IMR-90 (cell line): ENCODE results near the gene SLC39A3. TPM values are rescaled to one million over a fixed set of nuclear protein-coding genes. Genes with fewer than 3 reads are reported as not detected.
"Not testable (repeated sequence)": the region's sequence is repeated elsewhere in the genome, so short reads cannot be mapped to it uniquely, and the experiment has no call there.

Source experiments
- ATAC-seq: fragments of 200-7000 bp; cut with Tn5 transposase; 2 replicates; pipeline ENCODE4 v1.9.1; 2020; ENCODE audit warnings: low read depth, mild to moderate bottlenecking, moderate library complexity
- BruUV-seq: library from RNA; stranded (reverse); fragments of 400-500 nt; replicated peaks from 2 replicates; lab custom pipeline; 2021; lab: Mats Ljungman, UMichigan
- CTCF ChIA-PET: fragments of 300-600 bp; formaldehyde crosslinking; extraction: SDS; loops from one replicate; lab custom pipeline; 2021; ENCODE audit warnings: antibody characterized with exemption; lab: Yijun Ruan, JAX
- POLR2A ChIA-PET: fragments of 300-600 bp; sonication (Branson Sonifier 250); formaldehyde crosslinking; loops from one replicate; lab custom pipeline; 2022; ENCODE audit warnings: antibody characterized with exemption; ENCODE audit not compliant: unreplicated experiment; lab: Charles Lee
- DNase-seq: peaks from one replicate; pipeline ENCODE4 v3.0.0; 2013
- H2AFZ ChIP-seq: replicated peaks from 2 replicates; pipeline ENCODE3; 2013; ENCODE audit warnings: low read length, mild to moderate bottlenecking; ENCODE audit not compliant: poor library complexity
- H2AK5ac ChIP-seq: 2 replicates; pipeline ENCODE4 v1.6.1; 2013; ENCODE audit warnings: low read depth, low read length, inconsistent platforms
- H2AK9ac ChIP-seq: replicated peaks from 2 replicates; pipeline ENCODE3; 2013; ENCODE audit warnings: mild to moderate bottlenecking, low read depth, low read length, moderate library complexity; ENCODE audit not compliant: poor library complexity
- H2BK120ac ChIP-seq: 2 replicates; pipeline ENCODE4 v1.6.1; 2013; ENCODE audit warnings: low read depth, low read length, inconsistent platforms
- H2BK15ac ChIP-seq: 3 replicates; pipeline ENCODE4 v1.6.1; 2013; ENCODE audit warnings: low read depth, low read length, inconsistent platforms
- H2BK20ac ChIP-seq: 2 replicates; pipeline ENCODE4 v1.6.1; 2013; ENCODE audit warnings: low read depth, mild to moderate bottlenecking, inconsistent platforms, low read length, moderate library complexity
- H2BK5ac ChIP-seq: 2 replicates; pipeline ENCODE4 v1.6.1; 2013; ENCODE audit warnings: mild to moderate bottlenecking, low read depth, low read length, inconsistent platforms; ENCODE audit not compliant: poor library complexity, severe bottlenecking
- H3K14ac ChIP-seq: replicated peaks from 2 replicates; pipeline ENCODE4 v1.6.1; 2013; ENCODE audit warnings: low read depth, low read length, inconsistent platforms
- H3K18ac ChIP-seq: 2 replicates; pipeline ENCODE4 v1.6.1; 2013; ENCODE audit warnings: low read depth, low read length, control low read depth
- H3K23ac ChIP-seq: 2 replicates; pipeline ENCODE4 v1.6.1; 2013; ENCODE audit warnings: low read depth, low read length, inconsistent platforms
- H3K27ac ChIP-seq: 2 replicates; pipeline ENCODE4 v1.5.1; 2013; ENCODE audit warnings: mild to moderate bottlenecking, control low read depth, low read length; ENCODE audit not compliant: insufficient read depth
- H3K27me3 ChIP-seq: 2 replicates; pipeline ENCODE4 v1.6.1; 2013; ENCODE audit warnings: low read length; ENCODE audit not compliant: control insufficient read depth, insufficient read depth
- H3K36me3 ChIP-seq: 2 replicates; pipeline ENCODE4 v1.6.1; 2013; ENCODE audit warnings: low read length, mixed read lengths; ENCODE audit not compliant: control insufficient read depth, insufficient read depth
- H3K4ac ChIP-seq: 2 replicates; pipeline ENCODE4 v1.6.1; 2013; ENCODE audit warnings: low read depth, low read length, inconsistent platforms
- H3K4me1 ChIP-seq: 2 replicates; pipeline ENCODE4 v1.6.1; 2013; ENCODE audit warnings: low read length, mixed read lengths; ENCODE audit not compliant: control insufficient read depth, insufficient read depth
- H3K4me2 ChIP-seq: 2 replicates; pipeline ENCODE4 v1.6.1; 2013; ENCODE audit warnings: low read depth, mild to moderate bottlenecking, control low read depth, low read length, moderate library complexity
- H3K4me3 ChIP-seq: 2 replicates; pipeline ENCODE4 v1.5.1; 2013; ENCODE audit warnings: low read depth, mild to moderate bottlenecking, control low read depth, low read length, moderate library complexity; ENCODE audit not compliant: insufficient read depth
- H3K56ac ChIP-seq: 2 replicates; pipeline ENCODE4 v1.6.1; 2013; ENCODE audit warnings: low read length, inconsistent platforms; ENCODE audit not compliant: insufficient read depth; ENCODE audit errors: extremely low read depth
- H3K79me1 ChIP-seq, 2 experiments: 2 replicates each; pipeline ENCODE4 v1.6.1; 2013; ENCODE audit warnings: low read length in 2 of 2, inconsistent platforms in 1 of 2, low read depth in 1 of 2
- H3K9ac ChIP-seq: 2 replicates; pipeline ENCODE4 v1.6.1; 2013; ENCODE audit warnings: low read depth, low read length, control low read depth
- H3K9me1 ChIP-seq: 2 replicates; pipeline ENCODE4 v1.6.1; 2013; ENCODE audit warnings: low read length, inconsistent platforms; ENCODE audit not compliant: insufficient read depth
- H3K9me3 ChIP-seq: 2 replicates; pipeline ENCODE4 v1.6.1; 2013; ENCODE audit warnings: low read length; ENCODE audit not compliant: control insufficient read depth, insufficient read depth
- H4K20me1 ChIP-seq: 2 replicates; pipeline ENCODE4 v1.6.1; 2013; ENCODE audit warnings: low read length, inconsistent platforms; ENCODE audit not compliant: insufficient read depth
- H4K5ac ChIP-seq: 2 replicates; pipeline ENCODE4 v1.6.1; 2013; ENCODE audit warnings: mild to moderate bottlenecking, low read depth, low read length, control low read depth
- H4K8ac ChIP-seq, 2 experiments: 2 replicates each; pipeline ENCODE4 v1.6.1; 2013; ENCODE audit warnings: low read depth in 2 of 2, low read length in 2 of 2, control low read depth in 1 of 2, inconsistent platforms in 1 of 2
- H4K91ac ChIP-seq: 2 replicates; pipeline ENCODE4 v1.6.1; 2013; ENCODE audit warnings: low read depth, low read length, inconsistent platforms; ENCODE audit not compliant: insufficient read depth
- WGBS, 2 experiments: methylation state at CpG; one replicate each; pipeline versions ENCODE4 v1.1.5 to v1.1.7; 2013; ENCODE audit warnings: missing lambda C conversion rate in 2 of 2; ENCODE audit not compliant: insufficient read length in 1 of 2; ENCODE audit errors: extremely low coverage in 2 of 2; 5-methylcytosine and 5-hydroxymethylcytosine counted together
- dilution Hi-C: fragments of 300-500 bp; cut with HindIII; formaldehyde crosslinking; loops from one replicate; pipeline ENCODE4 v1.14.3; 2018; ENCODE audit warnings: low sequenced_read_pairs; ENCODE audit not compliant: unreplicated experiment
- in situ Hi-C: fragments of 300-500 bp; cut with MboI; formaldehyde crosslinking; loops from 3 replicates; pipeline ENCODE4 v1.14.3; 2019; ENCODE audit warnings: low sequenced_read_pairs, inconsistent platforms, mixed read lengths
- intact Hi-C: fragments of 100-400 bp; cut with micrococcal nuclease; formaldehyde crosslinking; loops from 2 replicates; pipeline ENCODE4 v1.10.0; 2022
- polyA plus RNA-seq, 3 experiments: library from polyadenylated mRNA; depleted of rRNA; stranded (reverse); fragments of >200 nt; gene quantifications; 2 replicates each; pipeline ENCODE4 v1.2.3, GENCODE V29; 2012; ENCODE audit warnings: low replicate concordance in 1 of 3
- total RNA-seq: library from RNA; depleted of rRNA; stranded (reverse); fragments of >200 nt; gene quantifications from 2 replicates; pipeline ENCODE4 v1.2.3, GENCODE V29; 2012

Gene SLC39A3
- total and polyA plus RNA-seq, 2 of the 4 experiments (the other 2 are of a cell fraction), result 12.4 to 38.2 TPM

GRCh38 chr19:2714102-2714501, 25.7 kb downstream of the SLC39A3 start:
- H3K27me3 ChIP-seq, H3K36me3 ChIP-seq, in situ Hi-C loops, H3K18ac ChIP-seq, intact Hi-C loops, H4K20me1 ChIP-seq, H3K4me2 ChIP-seq, BruUV-seq, H4K91ac ChIP-seq, H2AFZ ChIP-seq, H4K5ac ChIP-seq, CTCF ChIA-PET, H3K56ac ChIP-seq, H2BK20ac ChIP-seq, H2AK5ac ChIP-seq, H3K4me1 ChIP-seq, POLR2A ChIA-PET, H3K14ac ChIP-seq, H2BK5ac ChIP-seq, dilution Hi-C loops, H3K4ac ChIP-seq, H3K4me3 ChIP-seq, H4K8ac ChIP-seq, H3K9ac ChIP-seq, H3K27ac ChIP-seq, DNase-seq, H3K23ac ChIP-seq, H3K9me3 ChIP-seq, ATAC-seq, H2AK9ac ChIP-seq, H2BK15ac ChIP-seq, H2BK120ac ChIP-seq, H3K79me1 ChIP-seq: not testable (repeated sequence)
- peaks cover 12% of the 10 kb centered on the region; the same call in 1 of the 2 replicates for H3K9me1 ChIP-seq
- WGBS, 2 experiments, result 75% methylated on average over 1 of the region's 1 CpG; no CpG with 5 or more reads in 1 of the 2 experiments

DNA sequence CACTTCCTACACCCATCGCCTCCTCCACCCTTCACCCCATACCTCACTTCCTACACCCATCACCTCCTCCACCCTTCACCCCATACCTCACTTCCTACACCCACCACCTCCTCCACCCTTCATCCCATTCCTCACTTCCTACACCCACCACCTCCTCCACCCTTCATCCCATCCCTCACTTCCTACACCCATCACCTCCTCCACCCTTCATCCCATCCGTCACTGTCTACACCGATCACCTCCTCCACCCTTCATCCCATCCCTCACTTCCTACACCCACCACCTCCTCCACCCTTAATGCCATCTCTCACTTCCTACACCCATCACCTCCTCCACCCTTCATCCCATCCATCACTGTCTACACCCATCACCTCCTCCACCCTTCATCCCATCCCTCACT, 26.6 kb downstream of the SLC39A3 start:
- CTCF ChIA-PET, result not testable (repeated sequence)

More for the DNA sequence above, 26.6 kb downstream of the SLC39A3 start:
- H3K79me1 ChIP-seq, BruUV-seq, H2AK9ac ChIP-seq, dilution Hi-C loops, H2AFZ ChIP-seq, H4K5ac ChIP-seq, H3K18ac ChIP-seq, in situ Hi-C loops, H3K27me3 ChIP-seq, ATAC-seq, H3K4me3 ChIP-seq, H3K14ac ChIP-seq, H2BK120ac ChIP-seq, H3K4me2 ChIP-seq, DNase-seq, H3K9me3 ChIP-seq, H3K9ac ChIP-seq, H3K4ac ChIP-seq, H4K20me1 ChIP-seq, H3K36me3 ChIP-seq, H3K56ac ChIP-seq, H4K8ac ChIP-seq, H2BK5ac ChIP-seq, H4K91ac ChIP-seq, H3K4me1 ChIP-seq, H3K23ac ChIP-seq, H2BK20ac ChIP-seq, POLR2A ChIA-PET, intact Hi-C loops, H3K27ac ChIP-seq, H2BK15ac ChIP-seq: not testable (repeated sequence)
- peaks cover 12% of the 10 kb centered on the region; the same call in 1 of the 2 replicates for H3K9me1 ChIP-seq
- 72% methylated on average over 3 of the region's 3 CpGs; no CpG with 5 or more reads in 1 of the 2 experiments for whole genome bisulfite sequencing, 2 experiments
- 0 out of 2 replicates have a peak overlapping the region, but pooled peaks have one; percentile 28 for H2AK5ac ChIP-seq
